GM13977 (cell line): ENCODE measurements around the gene CAMSAP2.

ENCODE experiments used
- DNase-seq: peaks from one replicate; pipeline ENCODE4 v3.0.0; 2012; ENCODE audit warnings: low spot score
- in situ Hi-C: fragments of 300-500 bp; cut with MboI; formaldehyde crosslinking; loops from one replicate; pipeline ENCODE4 v1.12.0; 2022; ENCODE audit warnings: low sequenced_read_pairs, low pct_unique_long_range_greater_than_20kb, mixed read lengths, inconsistent platforms; ENCODE audit not compliant: unreplicated experiment
- TF ChIP-seq, protein P1 (sequence below): IDR thresholded peaks from 2 replicates; pipeline ENCODE4 v1.5.1; 2012; ENCODE audit warnings: mild to moderate bottlenecking, control low read depth; ENCODE audit not compliant: insufficient read depth; ENCODE audit errors: extremely low read depth, missing control alignments

The CAMSAP2 gene

DNA sequence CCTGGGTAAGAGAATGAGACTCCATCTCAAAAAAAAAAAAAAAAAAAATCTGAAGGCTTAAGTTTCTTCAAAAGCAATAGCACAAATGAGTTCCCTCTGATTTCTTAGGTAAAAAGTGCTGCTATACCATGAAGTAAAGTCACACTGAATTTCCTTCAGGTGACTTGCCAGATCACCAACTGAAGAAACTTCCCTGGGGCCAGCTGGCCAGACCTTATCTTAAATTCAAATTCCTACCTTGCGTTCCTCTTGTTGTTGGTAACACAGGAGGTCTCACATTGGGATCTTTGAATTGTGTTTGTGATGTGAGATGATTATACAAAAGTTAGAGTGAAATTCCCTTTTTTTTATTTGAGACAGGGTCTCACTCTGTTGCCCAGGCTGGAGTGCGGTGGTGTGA, 167.8 kb downstream of the CAMSAP2 start:
- TF ChIP-seq, protein P1, sequence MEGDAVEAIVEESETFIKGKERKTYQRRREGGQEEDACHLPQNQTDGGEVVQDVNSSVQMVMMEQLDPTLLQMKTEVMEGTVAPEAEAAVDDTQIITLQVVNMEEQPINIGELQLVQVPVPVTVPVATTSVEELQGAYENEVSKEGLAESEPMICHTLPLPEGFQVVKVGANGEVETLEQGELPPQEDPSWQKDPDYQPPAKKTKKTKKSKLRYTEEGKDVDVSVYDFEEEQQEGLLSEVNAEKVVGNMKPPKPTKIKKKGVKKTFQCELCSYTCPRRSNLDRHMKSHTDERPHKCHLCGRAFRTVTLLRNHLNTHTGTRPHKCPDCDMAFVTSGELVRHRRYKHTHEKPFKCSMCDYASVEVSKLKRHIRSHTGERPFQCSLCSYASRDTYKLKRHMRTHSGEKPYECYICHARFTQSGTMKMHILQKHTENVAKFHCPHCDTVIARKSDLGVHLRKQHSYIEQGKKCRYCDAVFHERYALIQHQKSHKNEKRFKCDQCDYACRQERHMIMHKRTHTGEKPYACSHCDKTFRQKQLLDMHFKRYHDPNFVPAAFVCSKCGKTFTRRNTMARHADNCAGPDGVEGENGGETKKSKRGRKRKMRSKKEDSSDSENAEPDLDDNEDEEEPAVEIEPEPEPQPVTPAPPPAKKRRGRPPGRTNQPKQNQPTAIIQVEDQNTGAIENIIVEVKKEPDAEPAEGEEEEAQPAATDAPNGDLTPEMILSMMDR, result no peak
- no peak for DNase-seq
- in situ Hi-C loops, result no loop called here

- DNase-seq, result peak; percentile 77
- in situ Hi-C loops, result no loop called here
- TF ChIP-seq, protein P1, result no peak
These were observed 169.0 kb downstream of the CAMSAP2 start for GRCh38 chr1:200907611-200908097.

- TF ChIP-seq, protein P1, result no peak
- DNase-seq, result no peak
- in situ Hi-C loops, result no loop called here
These were observed 169.6 kb downstream of the CAMSAP2 start for GRCh38 chr1:200908191-200908868.

- no peak for DNase-seq
- TF ChIP-seq, protein P1, result no peak
- in situ Hi-C loops, result no loop called here
These were observed 170.4 kb downstream of the CAMSAP2 start for GRCh38 chr1:200909071-200909470.

- peak; percentile 38 for DNase-seq
- TF ChIP-seq, protein P1, result no peak
- in situ Hi-C loops, result no loop called here
These were observed 171.1 kb downstream of the CAMSAP2 start for GRCh38 chr1:200909757-200910239.
